HL-60 (cell line): Measurements from ENCODE around the gene MAP3K5.

ENCODE experiments used
- DNase-seq, 2 experiments: peaks; one replicate each; pipeline ENCODE4 v3.0.0-alpha.2; 2010 to 2020; ENCODE audit warnings: low read depth in 1 of 2, low spot score in 1 of 2
- H3K27ac ChIP-seq: fragments of 250-450 bp; sonication (Bioruptor Pico); replicated peaks from 2 replicates; pipeline ENCODE4 v1.5.1; 2020; ENCODE audit warnings: mild to moderate bottlenecking, moderate library complexity
- H3K27me3 ChIP-seq: fragments of 250-450 bp; sonication (Bioruptor Pico); 2 replicates; pipeline ENCODE4 v1.5.1; 2021; ENCODE audit warnings: mild to moderate bottlenecking, moderate library complexity; ENCODE audit not compliant: insufficient read depth, poor library complexity, severe bottlenecking
- H3K4me3 ChIP-seq: replicated peaks from 2 replicates; pipeline ENCODE4 v1.5.1; 2011; ENCODE audit warnings: mild to moderate bottlenecking, control low read depth, low read length; ENCODE audit not compliant: insufficient read depth
- CTCF ChIP-seq: IDR thresholded peaks from one replicate; pipeline ENCODE4 v1.5.1; 2011; ENCODE audit warnings: low read length, control low read depth, inconsistent platforms; ENCODE audit not compliant: insufficient read depth
- GABPA ChIP-seq: IDR thresholded peaks from 2 replicates; pipeline ENCODE4 v1.6.1; 2012; ENCODE audit warnings: low read depth
- POLR2AphosphoS5 ChIP-seq: IDR thresholded peaks from 2 replicates; pipeline ENCODE4 v1.6.1; 2012; ENCODE audit warnings: low read depth
- REST ChIP-seq: IDR thresholded peaks from 2 replicates; pipeline ENCODE4 v1.6.1; 2012; ENCODE audit warnings: low read depth; ENCODE audit not compliant: insufficient replicate concordance
- SPI1 ChIP-seq: IDR thresholded peaks from 2 replicates; pipeline ENCODE4 v1.6.1; 2012; ENCODE audit warnings: low read depth, mild to moderate bottlenecking, borderline replicate concordance

The MAP3K5 gene

GRCh38 chr6:136795386-136795785 is 3.1 kb upstream of the MAP3K5 start:
- Histone ChIP-seq H3K4me3 (no peak overlapping the region), H3K27me3 (no peaks in the 10 kb centered on the region), H3K27ac (no peak overlapping the region)
- DNase-seq, result no peak
- no peak for TF ChIP-seq GABPA
- TF ChIP-seq CTCF, result no peak
- TF ChIP-seq SPI1, result no peak
- TF ChIP-seq POLR2AphosphoS5, result no peak
- TF ChIP-seq REST, result no peak

GRCh38 chr6:136793363-136793762 is 1.1 kb upstream of the MAP3K5 start:
- no peak for DNase-seq

GRCh38 chr6:136792095-136792409 is 225 bp downstream of the MAP3K5 start:
- Histone ChIP-seq H3K4me3 (peak overlapping the region; percentile 87), H3K27me3 (no peaks in the 10 kb centered on the region), H3K27ac (peak overlapping the region; percentile 91)
- TF ChIP-seq CTCF (no peak), SPI1 (no peak), REST (no peak), GABPA (no peak), POLR2AphosphoS5 (no peak)
- DNase-seq, result peak in 1 of 2 experiments; percentile 42

More at GRCh38 chr6:136793363-136793762, 1.1 kb upstream of the MAP3K5 start:
- no peak overlapping the region for H3K27ac ChIP-seq
- H3K27me3 ChIP-seq, result no peaks in the 10 kb centered on the region
- H3K4me3 ChIP-seq, result peak overlapping the region; percentile 87; the same call in 1 of the 2 replicates
- no peak for TF ChIP-seq REST
- TF ChIP-seq GABPA, result no peak
- TF ChIP-seq CTCF, result no peak
- TF ChIP-seq POLR2AphosphoS5, result no peak
- no peak for TF ChIP-seq SPI1
